Stomach smooth muscle (tissue), 2 donors: ENCODE measurements around the gene SCYGR7.

ENCODE experiments used
- H3K27ac ChIP-seq: one replicate; pipeline ENCODE4 v1.7.0; 2013; ENCODE audit warnings: mild to moderate bottlenecking, low read length, inconsistent platforms
- H3K27me3 ChIP-seq, 2 donors: one replicate each; pipeline ENCODE4 v1.7.0; 2013; ENCODE audit warnings: low read length in 2 of 2; ENCODE audit not compliant: insufficient read depth in 2 of 2, control insufficient read depth in 1 of 2
- H3K36me3 ChIP-seq, 2 donors: one replicate each; pipeline ENCODE4 v1.7.0; 2013; ENCODE audit warnings: low read length in 2 of 2; ENCODE audit not compliant: control insufficient read depth in 2 of 2, insufficient read depth in 2 of 2
- H3K4me1 ChIP-seq: one replicate; pipeline ENCODE4 v1.7.0; 2013; ENCODE audit warnings: low read length; ENCODE audit not compliant: control insufficient read depth, insufficient read depth
- H3K4me3 ChIP-seq, 2 donors: one replicate each; pipeline ENCODE4 v1.7.0; 2013; ENCODE audit warnings: low read length in 2 of 2
- H3K9ac ChIP-seq, 2 donors: one replicate each; pipeline ENCODE4 v1.7.0; 2013; ENCODE audit warnings: low read length in 2 of 2, mild to moderate bottlenecking in 1 of 2
- H3K9me3 ChIP-seq, 2 donors: one replicate each; pipeline ENCODE4 v1.7.0; 2013; ENCODE audit warnings: low read length in 2 of 2; ENCODE audit not compliant: control insufficient read depth in 2 of 2
- donor health status: healthy.
- donor health status: Pancreatic carcinoma.

SCYGR7 gene

GRCh38 chr2:227728035-227728434, at the start of gene SCYGR7:
TSS of gene SCYGR7 (plus strand) at chr2:227728335. CDS start at chr2:227728335, 0 bp downstream.
- Histone ChIP-seq H3K4me1 (no peaks in the 10 kb centered on the region), H3K27me3 (no peaks in the 10 kb centered on the region), H3K9me3 (no peaks in the 10 kb centered on the region), H3K27ac (no peak within 1 kb of the TSS), H3K9ac (no peak within 1 kb of the TSS), H3K4me3 (no peak within 1 kb of the TSS), H3K36me3 (no peaks in the 10 kb centered on the region)

GRCh38 chr2:227684258-227684657, 43.9 kb upstream of the SCYGR7 start:
- H3K27me3 ChIP-seq: no peaks in the 10 kb centered on the region
- no peaks in the 10 kb centered on the region for H3K4me1 ChIP-seq
- no peak overlapping the region for H3K4me3 ChIP-seq
- H3K27ac ChIP-seq: no peak overlapping the region
- H3K36me3 ChIP-seq: no peaks in the 10 kb centered on the region
- no peak overlapping the region for H3K9ac ChIP-seq
- no peaks in the 10 kb centered on the region for H3K9me3 ChIP-seq

- Histone ChIP-seq H3K9ac (no peak overlapping the region), H3K4me3 (no peak overlapping the region), H3K27ac (no peak overlapping the region), H3K9me3 (no peaks in the 10 kb centered on the region), H3K36me3 (no peaks in the 10 kb centered on the region), H3K4me1 (no peaks in the 10 kb centered on the region), H3K27me3 (no peaks in the 10 kb centered on the region)
Observed at GRCh38 chr2:227687189-227687588, 40.9 kb upstream of the SCYGR7 start.

GRCh38 chr2:227696990-227697679, 31.0 kb upstream of the SCYGR7 start:
- Histone ChIP-seq H3K27me3 (no peaks in the 10 kb centered on the region), H3K4me1 (no peaks in the 10 kb centered on the region), H3K36me3 (no peaks in the 10 kb centered on the region), H3K4me3 (no peak overlapping the region), H3K27ac (no peak overlapping the region), H3K9me3 (no peaks in the 10 kb centered on the region), H3K9ac (no peak overlapping the region)

- Histone ChIP-seq H3K27ac (no peak overlapping the region), H3K4me1 (no peaks in the 10 kb centered on the region), H3K9ac (no peak overlapping the region), H3K36me3 (no peaks in the 10 kb centered on the region), H3K9me3 (no peaks in the 10 kb centered on the region), H3K27me3 (no peaks in the 10 kb centered on the region), H3K4me3 (no peak overlapping the region)
Observed at GRCh38 chr2:227701556-227701955, 26.6 kb upstream of the SCYGR7 start.

GRCh38 chr2:227703280-227703732, 24.8 kb upstream of the SCYGR7 start:
- no peaks in the 10 kb centered on the region for H3K9me3 ChIP-seq
- no peaks in the 10 kb centered on the region for H3K36me3 ChIP-seq
- no peak overlapping the region for H3K4me3 ChIP-seq
- no peaks in the 10 kb centered on the region for H3K4me1 ChIP-seq
- no peaks in the 10 kb centered on the region for H3K27me3 ChIP-seq
- no peak overlapping the region for H3K9ac ChIP-seq
- H3K27ac ChIP-seq: no peak overlapping the region

GRCh38 chr2:227703961-227704360, 24.2 kb upstream of the SCYGR7 start:
- Histone ChIP-seq H3K9me3 (no peaks in the 10 kb centered on the region), H3K27me3 (no peaks in the 10 kb centered on the region), H3K9ac (no peak overlapping the region), H3K4me1 (no peaks in the 10 kb centered on the region), H3K27ac (no peak overlapping the region), H3K4me3 (no peak overlapping the region), H3K36me3 (no peaks in the 10 kb centered on the region)

GRCh38 chr2:227706859-227707258, 21.3 kb upstream of the SCYGR7 start:
- no peak overlapping the region for H3K9ac ChIP-seq
- no peaks in the 10 kb centered on the region for H3K9me3 ChIP-seq
- H3K36me3 ChIP-seq: no peaks in the 10 kb centered on the region
- H3K27ac ChIP-seq: no peak overlapping the region
- no peaks in the 10 kb centered on the region for H3K27me3 ChIP-seq
- no peaks in the 10 kb centered on the region for H3K4me1 ChIP-seq
- no peak overlapping the region for H3K4me3 ChIP-seq

GRCh38 chr2:227707390-227707789, 20.7 kb upstream of the SCYGR7 start:
- Histone ChIP-seq H3K27me3 (no peaks in the 10 kb centered on the region), H3K36me3 (no peaks in the 10 kb centered on the region), H3K4me3 (no peak overlapping the region), H3K4me1 (no peaks in the 10 kb centered on the region), H3K9me3 (no peaks in the 10 kb centered on the region), H3K27ac (no peak overlapping the region), H3K9ac (no peak overlapping the region)

GRCh38 chr2:227710986-227711385, 17.1 kb upstream of the SCYGR7 start:
- no peaks in the 10 kb centered on the region for H3K4me1 ChIP-seq
- no peak overlapping the region for H3K4me3 ChIP-seq
- H3K27me3 ChIP-seq: no peaks in the 10 kb centered on the region
- no peaks in the 10 kb centered on the region for H3K36me3 ChIP-seq
- no peak overlapping the region for H3K9ac ChIP-seq
- H3K9me3 ChIP-seq: no peaks in the 10 kb centered on the region
- no peak overlapping the region for H3K27ac ChIP-seq

GRCh38 chr2:227713291-227713690, 14.8 kb upstream of the SCYGR7 start:
- H3K4me3 ChIP-seq: no peak overlapping the region
- H3K36me3 ChIP-seq: no peaks in the 10 kb centered on the region
- H3K9me3 ChIP-seq: no peaks in the 10 kb centered on the region
- H3K27ac ChIP-seq: no peak overlapping the region
- peaks cover 7% of the 10 kb centered on the region for H3K4me1 ChIP-seq
- no peaks in the 10 kb centered on the region for H3K27me3 ChIP-seq
- no peak overlapping the region for H3K9ac ChIP-seq
